GM10266 (cell line): ENCODE data around the gene NCEH1.

Source experiments
- DNase-seq: peaks from one replicate; pipeline ENCODE4 v3.0.0; 2012; ENCODE audit errors: extremely low spot score
- TF ChIP-seq, protein P1 (sequence below): IDR thresholded peaks from 2 replicates; pipeline ENCODE4 v1.5.1; 2012; ENCODE audit warnings: mild to moderate bottlenecking, low read depth; ENCODE audit not compliant: control insufficient read depth, insufficient read depth; ENCODE audit errors: missing control alignments

NCEH1 gene

DNA sequence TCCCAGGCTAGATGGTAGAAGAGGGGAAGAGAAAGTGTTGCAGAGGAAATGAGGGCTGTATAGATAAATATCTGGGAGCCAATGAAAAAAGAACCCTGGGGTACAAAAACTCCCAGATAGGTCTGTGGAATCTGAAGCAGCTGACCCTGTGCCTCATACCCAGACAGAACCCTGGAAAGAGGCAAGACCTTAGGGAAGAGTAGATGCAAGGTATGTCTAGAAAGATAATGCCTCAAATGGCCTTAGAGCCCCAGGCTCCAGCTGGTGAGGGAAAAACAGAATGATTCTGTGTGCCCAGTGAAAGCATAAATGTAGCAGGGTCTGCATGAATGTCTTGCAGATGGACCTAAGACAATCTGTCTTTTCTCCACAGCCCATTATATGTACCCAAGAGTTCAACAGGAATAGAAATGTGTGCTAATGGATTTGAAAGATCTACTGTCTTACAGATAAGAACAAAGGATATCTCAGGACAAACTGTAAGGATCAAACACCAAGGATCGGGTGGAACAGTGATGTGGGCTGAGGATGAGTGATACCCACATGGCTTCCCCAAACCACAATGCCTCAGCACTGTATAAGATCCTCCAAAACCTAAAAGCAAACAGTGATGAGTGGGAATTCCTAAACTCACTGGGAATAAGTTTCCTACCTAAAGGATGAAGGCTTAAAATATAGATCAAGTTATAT lies 58.8 kb downstream of the NCEH1 start:
- TF ChIP-seq, protein P1, sequence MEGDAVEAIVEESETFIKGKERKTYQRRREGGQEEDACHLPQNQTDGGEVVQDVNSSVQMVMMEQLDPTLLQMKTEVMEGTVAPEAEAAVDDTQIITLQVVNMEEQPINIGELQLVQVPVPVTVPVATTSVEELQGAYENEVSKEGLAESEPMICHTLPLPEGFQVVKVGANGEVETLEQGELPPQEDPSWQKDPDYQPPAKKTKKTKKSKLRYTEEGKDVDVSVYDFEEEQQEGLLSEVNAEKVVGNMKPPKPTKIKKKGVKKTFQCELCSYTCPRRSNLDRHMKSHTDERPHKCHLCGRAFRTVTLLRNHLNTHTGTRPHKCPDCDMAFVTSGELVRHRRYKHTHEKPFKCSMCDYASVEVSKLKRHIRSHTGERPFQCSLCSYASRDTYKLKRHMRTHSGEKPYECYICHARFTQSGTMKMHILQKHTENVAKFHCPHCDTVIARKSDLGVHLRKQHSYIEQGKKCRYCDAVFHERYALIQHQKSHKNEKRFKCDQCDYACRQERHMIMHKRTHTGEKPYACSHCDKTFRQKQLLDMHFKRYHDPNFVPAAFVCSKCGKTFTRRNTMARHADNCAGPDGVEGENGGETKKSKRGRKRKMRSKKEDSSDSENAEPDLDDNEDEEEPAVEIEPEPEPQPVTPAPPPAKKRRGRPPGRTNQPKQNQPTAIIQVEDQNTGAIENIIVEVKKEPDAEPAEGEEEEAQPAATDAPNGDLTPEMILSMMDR, result no peak

DNA sequence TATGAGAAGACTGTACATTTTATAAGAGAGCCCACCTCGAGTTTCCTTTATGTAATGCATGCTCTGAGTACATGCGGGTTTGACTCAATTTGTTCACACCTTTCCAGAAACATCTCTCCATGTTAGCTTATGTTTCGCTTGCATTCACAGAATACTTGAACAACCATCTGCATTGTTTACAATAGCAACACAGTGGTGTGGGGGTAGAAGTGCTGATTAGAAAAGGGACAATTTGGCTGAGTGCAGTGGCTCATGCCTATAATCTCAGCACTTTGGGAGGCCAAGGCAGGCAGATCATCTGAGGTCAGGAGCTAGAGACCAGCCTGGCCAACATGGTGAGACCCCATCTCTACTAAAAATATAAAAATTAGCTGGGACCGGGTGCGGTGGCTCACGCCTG lies 60.9 kb downstream of the NCEH1 start:
- TF ChIP-seq, protein P1, result no peak
- DNase-seq, result no peak

More for the DNA sequence above, 58.8 kb downstream of the NCEH1 start:
- no peak for DNase-seq

DNA sequence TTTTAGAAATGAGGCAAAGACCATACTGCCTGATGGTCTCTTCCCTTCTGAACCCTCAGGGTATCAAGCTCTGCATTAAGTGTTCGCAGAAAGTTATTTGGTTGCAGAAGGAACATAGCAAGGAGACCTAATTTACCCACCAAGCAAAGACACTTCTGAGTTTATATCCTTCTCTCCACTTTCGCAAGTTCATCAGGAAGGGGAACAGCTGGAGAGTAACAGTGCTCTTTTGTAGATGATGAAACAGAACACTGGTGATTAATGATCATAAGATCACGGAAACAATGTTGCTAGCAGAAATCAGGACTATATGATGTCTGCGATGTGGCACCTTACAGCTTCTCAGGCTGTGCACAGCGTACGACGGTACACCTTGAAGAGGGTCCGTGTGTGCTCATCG lies 62.1 kb downstream of the NCEH1 start:
- TF ChIP-seq, protein P1, result no peak
- no peak for DNase-seq

DNA sequence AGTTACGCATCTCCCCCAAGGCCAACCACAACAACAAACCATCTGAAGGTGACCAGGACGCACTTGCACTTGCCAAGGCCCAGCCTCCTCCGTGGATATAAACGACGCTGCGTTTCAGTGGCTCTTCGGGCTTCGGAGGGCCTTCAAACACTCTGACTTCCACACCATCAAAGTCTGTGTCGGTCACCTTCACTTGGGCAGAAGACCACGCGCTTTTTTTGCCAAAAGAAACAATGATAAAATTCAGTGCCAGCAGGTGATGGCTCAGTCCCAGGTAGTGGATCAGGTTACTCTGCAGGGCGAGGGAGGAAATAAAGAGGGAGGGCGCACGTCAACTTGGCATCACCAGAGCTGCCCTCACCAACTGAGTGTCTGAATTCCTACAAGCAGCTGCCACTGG lies 63.0 kb downstream of the NCEH1 start:
- DNase-seq, result no peak
- TF ChIP-seq, protein P1, result no peak

DNA sequence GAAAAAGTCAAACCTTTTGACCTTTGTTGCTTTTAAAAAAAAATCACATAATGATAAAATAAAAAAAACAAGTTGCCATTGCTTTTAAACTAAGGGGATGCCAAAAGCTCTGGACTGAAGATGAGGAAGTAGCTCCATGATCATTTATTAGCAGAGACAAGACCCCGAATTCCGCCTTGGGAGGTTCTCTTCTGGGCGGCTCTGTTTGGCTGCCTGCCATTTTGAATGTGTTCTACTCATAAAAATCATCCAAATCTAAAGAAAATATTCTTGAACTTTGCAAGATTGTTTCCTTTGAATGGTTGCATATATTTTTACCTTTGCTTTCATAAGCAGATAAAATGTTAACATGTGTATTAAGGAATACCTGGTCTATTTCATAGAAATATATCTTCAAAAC lies 63.8 kb downstream of the NCEH1 start:
- no peak for DNase-seq
- TF ChIP-seq, protein P1, result no peak

DNA sequence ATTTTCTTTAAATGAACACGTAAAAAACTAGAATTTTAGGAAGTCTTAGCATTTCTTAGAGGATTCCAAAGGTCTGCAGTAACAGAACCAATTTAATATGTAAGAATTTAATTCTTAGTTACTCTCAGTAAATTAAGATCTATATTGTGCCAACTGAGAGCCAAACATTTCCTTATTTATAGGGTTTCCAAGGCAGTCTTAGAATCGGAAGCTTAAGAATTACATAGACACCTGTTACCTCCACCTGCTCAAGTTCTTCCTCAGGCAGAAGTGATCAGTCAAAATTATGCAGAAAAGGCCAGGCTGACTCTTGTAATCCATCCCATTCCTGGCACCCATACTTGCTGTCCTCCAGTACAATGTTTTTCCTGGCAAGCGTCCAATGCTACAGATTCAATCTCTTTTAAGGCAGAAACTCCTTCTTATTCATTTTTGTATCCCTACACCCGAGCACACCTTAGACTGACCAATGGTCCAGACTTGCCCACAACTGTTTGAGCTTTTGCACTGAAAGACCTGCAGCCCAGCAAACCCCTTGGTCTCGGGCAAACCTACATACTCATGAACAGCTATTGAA lies 64.3 kb downstream of the NCEH1 start:
- no peak for DNase-seq
- TF ChIP-seq, protein P1, result no peak

DNA sequence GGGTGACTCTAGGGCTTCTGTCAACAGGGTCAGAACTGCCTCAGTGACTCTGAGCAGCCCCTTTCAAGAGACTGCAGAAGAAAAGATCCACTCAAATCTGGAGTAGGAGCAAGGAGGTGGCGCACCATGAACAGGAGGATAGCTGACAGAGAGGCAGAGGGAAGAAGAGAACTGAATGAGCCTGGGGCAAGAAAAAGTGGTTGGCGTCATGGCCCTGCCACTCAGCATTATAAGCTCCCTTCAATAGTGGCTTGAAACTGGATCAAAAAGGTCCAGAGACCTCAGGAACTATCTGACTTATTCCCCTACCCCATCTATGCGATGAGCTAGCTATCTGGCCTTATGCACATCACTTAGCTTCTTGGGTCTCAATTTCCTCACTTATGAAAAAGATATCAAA lies 66.6 kb downstream of the NCEH1 start:
- TF ChIP-seq, protein P1, result no peak
- DNase-seq, result no peak
